ENCODE results near the gene KRTAP12-3.

GRCh38 chr21:44686843-44687561 lies 29.3 kb downstream of the KRTAP12-3 start:
- TF ChIP-seq CTCF (IDR thresholded peaks at IDR 0.05; ENCODE audit: insufficient read depth, low read depth, low read length), result no peak
- TF ChIP-seq EZH2 (IDR thresholded peaks at IDR 0.05; ENCODE audit: insufficient read depth, low read length), result no peak

All from astrocyte (in vitro differentiated cells and primary cell).